Left ventricle myocardium inferior (tissue), 1 donor: Measurements from ENCODE around the gene AASDHPPT. TPM values are rescaled to one million over a fixed set of nuclear protein-coding genes. Genes with fewer than 3 reads are reported as not detected.

Experiments used
- DNase-seq: peaks from one replicate; pipeline ENCODE4 v3.0.0-alpha.2; 2020
- H3K27ac ChIP-seq: fragments of 200-600 bp; replicated peaks from 2 replicates; pipeline ENCODE4 v1.8.0; 2021
- H3K27me3 ChIP-seq: fragments of 200-600 bp; 2 replicates; pipeline ENCODE4 v1.8.0; 2021; ENCODE audit warnings: low read depth
- H3K36me3 ChIP-seq: fragments of 200-600 bp; 2 replicates; pipeline ENCODE4 v1.8.0; 2021
- H3K4me1 ChIP-seq: fragments of 200-600 bp; 2 replicates; pipeline ENCODE4 v1.8.0; 2021
- H3K4me3 ChIP-seq: fragments of 200-600 bp; 2 replicates; pipeline ENCODE4 v1.8.0; 2021; ENCODE audit warnings: mild to moderate bottlenecking, moderate library complexity
- H3K9me3 ChIP-seq: fragments of 200-600 bp; replicated peaks from 2 replicates; pipeline ENCODE4 v1.8.0; 2021
- intact Hi-C: fragments of 100-400 bp; cut with micrococcal nuclease; formaldehyde crosslinking; loops from one replicate; pipeline ENCODE4 v1.11.0; 2022
- total RNA-seq: library from RNA; stranded (reverse); fragmentation: NEBNext Ultra II Directional; extraction: Animal tissue kit (Norgen Biotek cat#: 25700); gene quantifications from one replicate; pipeline ENCODE4 v1.2.1, GENCODE V29; 2021
- TF ChIP-seq, protein P1 (sequence below): fragments of 200-600 bp; IDR thresholded peaks from 2 replicates; pipeline ENCODE4 v1.8.0; 2021; ENCODE audit warnings: antibody characterized with exemption, mild to moderate bottlenecking, borderline replicate concordance
- donor health status: DM: no; HTN: yes; CAD: no; lungs with severe emphysema.

The AASDHPPT gene
- total RNA-seq, 1 donor from 2014 or later: 31.1 TPM

DNA sequence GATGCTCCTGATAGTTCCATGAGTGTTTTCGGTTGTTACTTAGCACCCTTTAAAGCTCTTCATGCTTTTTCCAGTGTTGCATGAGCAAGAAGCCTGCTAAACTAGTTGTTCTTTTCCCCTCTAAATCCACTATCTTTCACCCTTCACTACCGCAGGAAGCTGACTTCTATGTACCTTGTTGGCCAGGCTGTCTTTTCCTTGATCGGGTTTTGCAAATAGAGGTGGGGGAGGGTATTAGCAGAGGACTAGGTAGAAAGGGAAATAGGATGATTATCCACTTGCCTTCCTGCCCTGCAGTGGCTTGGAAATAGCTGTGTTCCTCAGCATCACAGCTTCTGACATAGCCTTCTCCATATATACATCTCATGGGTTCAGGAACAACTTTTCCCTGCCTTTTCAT, 23.9 kb downstream of the AASDHPPT start:
- Histone ChIP-seq H3K27ac (no peak overlapping the region), H3K4me3 (no peak overlapping the region), H3K4me1 (no peaks in the 10 kb centered on the region), H3K36me3 (peaks cover 27% of the 10 kb centered on the region), H3K27me3 (no peaks in the 10 kb centered on the region), H3K9me3 (no peaks in the 10 kb centered on the region)
- TF ChIP-seq, protein P1, sequence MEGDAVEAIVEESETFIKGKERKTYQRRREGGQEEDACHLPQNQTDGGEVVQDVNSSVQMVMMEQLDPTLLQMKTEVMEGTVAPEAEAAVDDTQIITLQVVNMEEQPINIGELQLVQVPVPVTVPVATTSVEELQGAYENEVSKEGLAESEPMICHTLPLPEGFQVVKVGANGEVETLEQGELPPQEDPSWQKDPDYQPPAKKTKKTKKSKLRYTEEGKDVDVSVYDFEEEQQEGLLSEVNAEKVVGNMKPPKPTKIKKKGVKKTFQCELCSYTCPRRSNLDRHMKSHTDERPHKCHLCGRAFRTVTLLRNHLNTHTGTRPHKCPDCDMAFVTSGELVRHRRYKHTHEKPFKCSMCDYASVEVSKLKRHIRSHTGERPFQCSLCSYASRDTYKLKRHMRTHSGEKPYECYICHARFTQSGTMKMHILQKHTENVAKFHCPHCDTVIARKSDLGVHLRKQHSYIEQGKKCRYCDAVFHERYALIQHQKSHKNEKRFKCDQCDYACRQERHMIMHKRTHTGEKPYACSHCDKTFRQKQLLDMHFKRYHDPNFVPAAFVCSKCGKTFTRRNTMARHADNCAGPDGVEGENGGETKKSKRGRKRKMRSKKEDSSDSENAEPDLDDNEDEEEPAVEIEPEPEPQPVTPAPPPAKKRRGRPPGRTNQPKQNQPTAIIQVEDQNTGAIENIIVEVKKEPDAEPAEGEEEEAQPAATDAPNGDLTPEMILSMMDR: no peak
- intact Hi-C loops: no loop called here
- no peak for DNase-seq

DNA sequence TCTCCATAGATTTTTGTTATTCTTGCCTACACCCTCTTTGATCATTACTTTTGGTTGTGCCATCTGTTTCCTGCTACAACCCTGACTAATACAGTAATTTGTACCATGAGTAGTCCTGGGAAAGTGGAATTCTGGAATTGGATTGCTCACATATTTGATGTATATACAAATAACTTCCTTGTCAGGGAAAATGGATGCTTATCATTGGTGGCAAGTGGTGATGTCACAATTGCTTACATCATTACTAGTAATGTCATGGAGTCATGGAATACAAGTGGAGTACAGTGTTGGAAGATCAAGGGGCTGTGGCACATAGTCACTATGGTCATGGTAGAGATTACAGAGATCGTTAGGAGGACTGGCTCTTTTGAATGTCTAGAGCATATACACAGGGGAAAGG, 24.4 kb downstream of the AASDHPPT start:
- Histone ChIP-seq H3K27ac (no peak overlapping the region), H3K4me3 (no peak overlapping the region), H3K9me3 (no peaks in the 10 kb centered on the region), H3K4me1 (no peaks in the 10 kb centered on the region), H3K36me3 (peaks cover 22% of the 10 kb centered on the region), H3K27me3 (no peaks in the 10 kb centered on the region)
- intact Hi-C loops: no loop called here
- TF ChIP-seq, protein P1: no peak
- DNase-seq: no peak

DNA sequence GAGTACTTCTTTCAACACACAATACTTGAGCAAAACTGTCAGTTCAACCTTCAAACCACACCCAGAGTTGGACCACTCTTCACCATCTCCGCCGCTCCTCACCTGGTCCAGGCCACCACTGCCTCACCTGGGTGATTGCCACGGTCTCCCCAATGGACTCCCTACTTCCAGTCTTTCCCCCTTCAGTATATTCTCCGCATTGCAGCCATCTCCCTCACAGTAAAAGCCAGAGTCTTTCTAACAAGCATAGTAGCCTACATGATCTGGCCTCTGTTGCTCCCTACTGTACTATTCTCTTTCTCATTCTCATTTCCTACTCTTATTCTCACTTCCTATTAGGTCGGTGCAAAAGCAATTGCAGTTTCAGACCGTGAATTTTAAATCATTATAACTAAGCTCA, 28.5 kb downstream of the AASDHPPT start:
- TF ChIP-seq, protein P1: no peak
- intact Hi-C loops: no loop called here

DNA sequence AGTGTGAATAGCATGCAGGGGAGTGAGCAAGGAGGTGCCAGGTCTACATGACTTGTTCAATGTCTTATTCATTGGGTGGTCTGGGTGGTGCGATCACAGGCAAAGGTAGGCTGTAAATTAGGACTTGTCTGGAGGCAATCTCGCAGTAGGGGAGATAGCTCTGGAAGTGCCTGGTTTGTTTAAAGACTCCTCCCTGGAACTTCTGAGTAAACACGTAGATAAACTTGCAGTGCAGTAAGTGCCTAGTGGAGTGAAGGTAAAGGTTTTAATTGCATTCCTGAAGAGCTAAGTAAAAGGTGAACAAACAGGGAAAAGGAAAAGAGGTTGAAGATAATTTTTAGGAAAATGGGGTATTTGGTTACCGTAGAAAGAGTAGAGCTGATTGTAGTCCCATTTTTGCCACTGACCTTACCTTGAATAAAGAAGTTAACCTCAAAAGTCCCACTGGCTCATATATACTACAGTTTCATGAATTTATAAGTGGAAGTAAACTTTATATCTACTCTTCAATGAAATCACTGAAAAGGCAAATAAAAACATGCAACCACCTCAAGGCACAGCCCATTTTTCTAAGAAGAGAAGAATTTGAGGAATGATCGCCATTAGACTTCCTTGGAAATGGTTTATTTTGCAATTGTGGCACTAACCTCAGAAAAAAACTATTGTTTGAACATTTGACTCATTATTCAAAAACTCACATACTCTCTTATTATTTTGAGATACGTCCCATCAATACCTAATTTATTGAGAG, 44.3 kb downstream of the AASDHPPT start:
- Histone ChIP-seq H3K27me3 (no peaks in the 10 kb centered on the region), H3K4me3 (no peak overlapping the region), H3K4me1 (no peaks in the 10 kb centered on the region), H3K36me3 (no peaks in the 10 kb centered on the region), H3K9me3 (no peaks in the 10 kb centered on the region), H3K27ac (no peak overlapping the region)
- TF ChIP-seq, protein P1: no peak
- no peak for DNase-seq
- intact Hi-C loops: no loop called here

More for the DNA sequence above, 28.5 kb downstream of the AASDHPPT start:
- Histone ChIP-seq H3K36me3 (no peaks in the 10 kb centered on the region), H3K27me3 (no peaks in the 10 kb centered on the region), H3K9me3 (no peaks in the 10 kb centered on the region), H3K4me3 (no peak overlapping the region), H3K4me1 (no peaks in the 10 kb centered on the region), H3K27ac (no peak overlapping the region)
- DNase-seq: no peak

DNA sequence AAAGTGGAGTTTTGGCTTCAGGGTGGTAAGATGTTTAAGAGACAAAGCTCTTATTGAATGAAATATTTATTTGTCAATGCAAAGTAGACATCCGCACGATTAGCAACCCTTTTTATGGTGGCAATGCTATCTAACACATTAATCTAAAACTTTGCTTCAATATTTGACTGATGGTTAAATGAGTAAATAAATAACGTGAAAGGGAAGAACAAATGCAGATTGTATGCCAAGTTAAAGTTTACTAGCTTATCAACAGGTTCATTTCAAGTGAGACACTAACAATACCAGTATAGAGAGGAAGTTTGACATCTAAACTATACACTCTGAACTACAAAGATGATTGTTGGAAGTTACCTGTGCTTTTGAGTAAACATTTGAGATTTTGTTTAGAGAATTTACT, 50.1 kb downstream of the AASDHPPT start:
- intact Hi-C loops: no loop called here
- H3K27me3 ChIP-seq: peaks cover 8% of the 10 kb centered on the region
- no peak overlapping the region for H3K4me3 ChIP-seq
- TF ChIP-seq, protein P1: no peak
- no peak for DNase-seq
- H3K9me3 ChIP-seq: no peaks in the 10 kb centered on the region
- no peak overlapping the region for H3K27ac ChIP-seq
- no peaks in the 10 kb centered on the region for H3K4me1 ChIP-seq
- H3K36me3 ChIP-seq: no peaks in the 10 kb centered on the region
